Measurements from ENCODE around the gene ZKSCAN5.

The ZKSCAN5 gene

DNA sequence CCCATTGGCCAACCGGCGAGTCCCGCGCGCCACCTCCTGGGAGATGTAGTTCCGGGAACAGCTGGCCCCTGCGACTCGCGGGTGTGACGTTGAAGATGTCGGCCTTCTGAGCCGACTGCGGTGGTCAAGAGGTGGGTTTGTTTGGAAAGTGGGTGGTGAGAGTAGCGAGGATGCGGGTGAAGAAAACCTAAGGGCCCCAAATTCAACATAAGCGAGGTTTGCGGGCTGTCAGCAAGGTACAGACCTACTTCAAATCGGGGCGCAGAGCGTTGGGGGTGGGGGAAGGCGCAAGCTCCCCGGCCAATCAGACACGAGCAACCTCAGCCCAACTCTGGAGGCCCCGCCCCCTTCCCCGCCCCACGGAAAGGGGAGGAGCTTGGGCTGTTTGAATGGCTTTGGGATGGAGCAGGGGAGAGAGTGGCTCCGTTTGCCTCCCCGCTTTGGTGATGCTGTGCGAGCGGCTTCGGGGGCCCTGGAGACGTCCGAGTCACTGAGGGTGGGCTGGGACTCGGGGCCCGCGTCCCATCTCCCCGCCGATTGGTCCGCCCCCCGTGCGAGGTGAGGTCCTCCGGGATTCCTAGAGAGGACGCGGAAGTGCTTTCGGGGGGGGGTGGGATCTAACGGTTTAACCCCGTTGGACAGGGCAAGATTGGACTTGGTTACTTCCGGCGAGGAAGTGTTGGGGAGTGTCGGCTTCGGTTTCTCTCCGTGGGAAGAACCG lies at the start of gene ZKSCAN5:
Gene ZKSCAN5 (plus strand): TSS at position 60 of the 721 bp plus-strand sequence. CDS start 1,383 bp downstream, outside the sequence.
- in situ Hi-C loops (cut with MboI; ENCODE audit: low pct_unique_long_range_greater_than_20kb, low sequenced_read_pairs, unreplicated experiment), result no loop called here
- TF ChIP-seq, protein P1, sequence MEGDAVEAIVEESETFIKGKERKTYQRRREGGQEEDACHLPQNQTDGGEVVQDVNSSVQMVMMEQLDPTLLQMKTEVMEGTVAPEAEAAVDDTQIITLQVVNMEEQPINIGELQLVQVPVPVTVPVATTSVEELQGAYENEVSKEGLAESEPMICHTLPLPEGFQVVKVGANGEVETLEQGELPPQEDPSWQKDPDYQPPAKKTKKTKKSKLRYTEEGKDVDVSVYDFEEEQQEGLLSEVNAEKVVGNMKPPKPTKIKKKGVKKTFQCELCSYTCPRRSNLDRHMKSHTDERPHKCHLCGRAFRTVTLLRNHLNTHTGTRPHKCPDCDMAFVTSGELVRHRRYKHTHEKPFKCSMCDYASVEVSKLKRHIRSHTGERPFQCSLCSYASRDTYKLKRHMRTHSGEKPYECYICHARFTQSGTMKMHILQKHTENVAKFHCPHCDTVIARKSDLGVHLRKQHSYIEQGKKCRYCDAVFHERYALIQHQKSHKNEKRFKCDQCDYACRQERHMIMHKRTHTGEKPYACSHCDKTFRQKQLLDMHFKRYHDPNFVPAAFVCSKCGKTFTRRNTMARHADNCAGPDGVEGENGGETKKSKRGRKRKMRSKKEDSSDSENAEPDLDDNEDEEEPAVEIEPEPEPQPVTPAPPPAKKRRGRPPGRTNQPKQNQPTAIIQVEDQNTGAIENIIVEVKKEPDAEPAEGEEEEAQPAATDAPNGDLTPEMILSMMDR (IDR thresholded peaks at IDR 0.05; ENCODE audit: extremely low read depth, insufficient read depth, missing control alignments), result no peak

DNA sequence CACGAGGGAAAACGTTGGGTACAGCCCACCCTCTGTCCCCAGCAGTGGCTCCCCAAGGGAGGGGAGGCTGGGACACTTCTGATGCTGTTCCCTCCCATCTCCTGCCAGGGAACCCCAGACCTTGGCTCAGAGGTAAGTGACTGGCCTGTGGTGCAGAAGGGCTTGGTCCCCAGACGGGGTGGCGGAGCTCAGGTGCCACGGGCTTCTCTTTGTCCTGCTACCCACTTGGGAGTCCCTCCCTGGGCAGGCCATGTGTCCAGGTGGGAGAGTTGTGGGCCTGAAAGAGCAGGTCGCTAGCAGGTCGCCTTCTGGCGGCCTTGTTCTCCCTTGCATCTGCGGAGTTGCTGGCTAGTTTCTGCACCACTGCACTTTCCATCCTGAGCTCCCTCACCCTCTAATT lies 48.6 kb upstream of the ZKSCAN5 start:
- in situ Hi-C loops (cut with MboI; ENCODE audit: low pct_unique_long_range_greater_than_20kb, low sequenced_read_pairs, unreplicated experiment), result no loop called here
- DNase-seq (ENCODE audit: low spot score), result no peak
- TF ChIP-seq, protein P1 (IDR thresholded peaks at IDR 0.05; ENCODE audit: extremely low read depth, insufficient read depth, missing control alignments), result no peak

More for the DNA sequence above, at the start of gene ZKSCAN5:
- peak; percentile 94 for DNase-seq (ENCODE audit: low spot score)

DNA sequence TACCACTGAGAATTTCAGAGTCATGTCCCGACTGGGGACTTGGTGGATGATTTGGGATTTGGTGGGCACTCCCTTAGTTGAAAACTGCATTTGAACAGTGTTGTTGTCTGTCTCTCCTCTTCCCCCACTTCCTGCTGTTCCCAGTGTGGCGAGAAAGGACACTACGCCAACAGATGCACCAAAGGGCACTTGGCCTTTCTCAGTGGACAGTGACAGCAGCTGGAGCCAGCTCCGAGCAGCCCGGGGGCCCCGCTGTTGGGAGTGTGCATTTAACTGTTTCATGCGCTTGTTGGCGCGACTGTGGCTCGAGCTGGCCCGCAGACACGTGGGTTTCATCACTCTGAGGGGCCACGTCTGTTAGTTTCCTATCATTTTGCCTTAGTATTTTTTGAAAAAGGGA lies 48.2 kb upstream of the ZKSCAN5 start:
- in situ Hi-C loops (cut with MboI; ENCODE audit: low pct_unique_long_range_greater_than_20kb, low sequenced_read_pairs, unreplicated experiment), result no loop called here
- TF ChIP-seq, protein P1 (IDR thresholded peaks at IDR 0.05; ENCODE audit: extremely low read depth, insufficient read depth, missing control alignments), result no peak
- DNase-seq (ENCODE audit: low spot score), result no peak

- in situ Hi-C loops (cut with MboI; ENCODE audit: low pct_unique_long_range_greater_than_20kb, low sequenced_read_pairs, unreplicated experiment), result no loop called here
- TF ChIP-seq, protein P1 (IDR thresholded peaks at IDR 0.05; ENCODE audit: extremely low read depth, insufficient read depth, missing control alignments), result no peak
- no peak for DNase-seq (ENCODE audit: low spot score)
These were observed 47.3 kb upstream of the ZKSCAN5 start for GRCh38 chr7:99457050-99457649.

- in situ Hi-C loops (cut with MboI; ENCODE audit: low pct_unique_long_range_greater_than_20kb, low sequenced_read_pairs, unreplicated experiment), result no loop called here
- no peak for DNase-seq (ENCODE audit: low spot score)
- TF ChIP-seq, protein P1 (IDR thresholded peaks at IDR 0.05; ENCODE audit: extremely low read depth, insufficient read depth, missing control alignments), result no peak
These were observed 46.6 kb upstream of the ZKSCAN5 start for GRCh38 chr7:99457650-99458493.

GRCh38 chr7:99459087-99459486 lies 45.4 kb upstream of the ZKSCAN5 start:
- DNase-seq (ENCODE audit: low spot score), result no peak
- in situ Hi-C loops (cut with MboI; ENCODE audit: low pct_unique_long_range_greater_than_20kb, low sequenced_read_pairs, unreplicated experiment), result no loop called here

More at GRCh38 chr7:99459087-99459486, 45.4 kb upstream of the ZKSCAN5 start:
- TF ChIP-seq, protein P1 (IDR thresholded peaks at IDR 0.05; ENCODE audit: extremely low read depth, insufficient read depth, missing control alignments), result peak; percentile 31
